Esophagus muscularis mucosa (tissue), 4 donors: Measurements from ENCODE around the gene RNF213.

Source experiments
- CTCF ChIP-seq, 3 experiments: fragments of 200-600 bp in 2 of 3; fragments of 450-650 bp in 1 of 3; sonication (generic) in 2 of 3; IDR thresholded peaks; one replicate each; pipeline ENCODE4 v1.5.1; 2017 to 2019; ENCODE audit warnings: antibody characterized with exemption in 3 of 3, mild to moderate bottlenecking in 2 of 3, moderate library complexity in 1 of 3
- EP300 ChIP-seq: sonication (generic); formaldehyde crosslinking; IDR thresholded peaks from one replicate; pipeline ENCODE4 v1.6.1; 2017; ENCODE audit warnings: antibody characterized with exemption
- POLR2A ChIP-seq: fragments of 450-650 bp; IDR thresholded peaks from one replicate; pipeline ENCODE4 v1.6.1; 2017; ENCODE audit warnings: antibody characterized with exemption, moderate library complexity, mild to moderate bottlenecking, low read depth

GRCh38 chr17:80229011-80229410, 31.6 kb upstream of the RNF213 start:
- no peak for TF ChIP-seq CTCF (IDR thresholded peaks at IDR 0.05)
- TF ChIP-seq POLR2A, result no peak
- no peak for TF ChIP-seq EP300
